ENCODE data around the gene IZUMO4. TPM values are rescaled to one million over a fixed set of nuclear protein-coding genes. Genes with fewer than 3 reads are reported as not detected.

Gene IZUMO4
- total RNA-seq, result under 0.01 TPM in 1 of 2 replicates, not detected in the other

GRCh38 chr19:2096480-2097202 lies at the start of gene IZUMO4:
Gene IZUMO4, plus strand, starts transcription at chr19:2096915. Its CDS starts 31 bp downstream, at chr19:2096946.

GRCh38 chr19:2050991-2051772 lies 45.5 kb upstream of the IZUMO4 start, which contains the start of gene MKNK2:
Gene MKNK2, minus strand, starts transcription at chr19:2051244. Its CDS starts 393 bp downstream, at chr19:2050851.

GRCh38 chr19:2096034-2096479 lies 658 bp upstream of the IZUMO4 start, which contains the start of gene MOB3A:
Gene MOB3A, minus strand, starts transcription at chr19:2096326. Its CDS starts 17,766 bp downstream, at chr19:2078560.

Other genes starting within 250 kb of the IZUMO4 start
- 5.2 and 8.4 TPM in 2 replicates for gene REXO1, start 248.4 kb upstream of the IZUMO4 start, total RNA-seq
- 3.8 and 6.2 TPM in 2 replicates for gene KLF16, start 233.3 kb upstream of the IZUMO4 start, total RNA-seq
- gene ABHD17A, start 211.4 kb upstream of the IZUMO4 start, total RNA-seq, result 125 and 126 TPM in 2 replicates
- 0.97 and 2.7 TPM in 2 replicates for gene ADAT3, start 191.5 kb upstream of the IZUMO4 start, total RNA-seq
- gene SCAMP4, start 191.5 kb upstream of the IZUMO4 start, total RNA-seq, result 22.4 and 25.4 TPM in 2 replicates
- 54.4 and 62.7 TPM in 2 replicates for gene CSNK1G2, start 155.7 kb upstream of the IZUMO4 start, total RNA-seq
- gene BTBD2, start 81.2 kb upstream of the IZUMO4 start, total RNA-seq, result 36.7 and 41.9 TPM in 2 replicates
- 72.4 and 92.7 TPM in 2 replicates for gene MKNK2, start 45.7 kb upstream of the IZUMO4 start, total RNA-seq
- 13.0 and 17.0 TPM in 2 replicates for gene MOB3A, start 589 bp upstream of the IZUMO4 start, total RNA-seq
- 67.9 and 86.1 TPM in 2 replicates for gene AP3D1, start 54.7 kb downstream of the IZUMO4 start, total RNA-seq
- gene DOT1L, start 67.0 kb downstream of the IZUMO4 start, total RNA-seq, result 4.0 and 4.5 TPM in 2 replicates
- 59.8 and 63.5 TPM in 2 replicates for gene PLEKHJ1, start 139.4 kb downstream of the IZUMO4 start, total RNA-seq
- gene SF3A2, start 139.9 kb downstream of the IZUMO4 start, total RNA-seq, result 24.9 and 39.0 TPM in 2 replicates
- 0.76 and 0.97 TPM in 2 replicates for gene AMH, start 152.4 kb downstream of the IZUMO4 start, total RNA-seq
- gene JSRP1, start 159.5 kb downstream of the IZUMO4 start, total RNA-seq, result not detected in 2 replicates
- gene PEAK3, start 185.3 kb downstream of the IZUMO4 start, total RNA-seq, result not detected in 2 replicates
- gene LINGO3, start 211.2 kb downstream of the IZUMO4 start, total RNA-seq, result not detected in 2 replicates
- 163 and 319 TPM in 2 replicates for gene LSM7, start 231.7 kb downstream of the IZUMO4 start, total RNA-seq
- 22.7 and 26.3 TPM in 2 replicates for gene SPPL2B, start 231.8 kb downstream of the IZUMO4 start, total RNA-seq